Measurements from ENCODE around the gene MEAK7.

Gene MEAK7

DNA sequence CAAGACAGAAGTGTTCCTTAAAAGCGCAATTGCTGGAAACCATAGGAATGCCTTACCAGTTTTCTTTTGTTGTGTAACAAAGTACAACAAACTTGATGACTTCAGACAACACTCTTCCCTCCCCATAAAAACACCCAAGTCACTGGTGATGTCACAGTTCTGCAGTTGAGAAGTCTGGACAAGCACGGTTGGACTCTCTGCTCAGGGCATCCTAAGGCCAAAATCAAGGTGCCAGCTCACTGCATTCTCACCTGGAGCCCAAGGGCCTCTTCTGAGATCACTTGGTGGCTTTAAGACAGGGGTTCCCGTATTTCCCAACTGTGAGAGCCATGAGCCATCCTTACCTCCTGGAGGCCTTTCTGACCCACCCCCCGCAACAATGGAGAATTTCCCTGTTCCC, 45.6 kb upstream of the MEAK7 start:
- H3K4me3 ChIP-seq (ENCODE audit: low read length): no peak overlapping the region
- TF ChIP-seq EZH2phosphoT487 (IDR thresholded peaks at IDR 0.05; ENCODE audit: borderline replicate concordance, low read length): no peak
- TF ChIP-seq CTCF (IDR thresholded peaks at IDR 0.05; ENCODE audit: low read depth, low read length, poor library complexity, severe bottlenecking): no peak
- H3K79me2 ChIP-seq (ENCODE audit: control insufficient read depth, low read length): no peaks in the 10 kb centered on the region
- H3K4me1 ChIP-seq (ENCODE audit: control insufficient read depth, low read length): peaks cover 14% of the 10 kb centered on the region
- H4K20me1 ChIP-seq (ENCODE audit: control insufficient read depth, insufficient read depth, low read depth, low read length): no peaks in the 10 kb centered on the region
- no peak overlapping the region for H3K4me2 ChIP-seq (ENCODE audit: low read length)
- H3K36me3 ChIP-seq (ENCODE audit: control insufficient read depth, low read length): no peaks in the 10 kb centered on the region
- H3K27ac ChIP-seq (ENCODE audit: low read depth, low read length): no peak overlapping the region
- peaks cover 2% of the 10 kb centered on the region for H3K27me3 ChIP-seq (ENCODE audit: control insufficient read depth, low read length)
- no peaks in the 10 kb centered on the region for H3F3A ChIP-seq (ENCODE audit: control insufficient read depth, insufficient read depth)
- no peaks in the 10 kb centered on the region for H3K9me3 ChIP-seq (ENCODE audit: control insufficient read depth, insufficient read depth, low read length)
- H3K9me2 ChIP-seq (replicated peaks; ENCODE audit: control insufficient read depth, low read length): no peaks in the 10 kb centered on the region

DNA sequence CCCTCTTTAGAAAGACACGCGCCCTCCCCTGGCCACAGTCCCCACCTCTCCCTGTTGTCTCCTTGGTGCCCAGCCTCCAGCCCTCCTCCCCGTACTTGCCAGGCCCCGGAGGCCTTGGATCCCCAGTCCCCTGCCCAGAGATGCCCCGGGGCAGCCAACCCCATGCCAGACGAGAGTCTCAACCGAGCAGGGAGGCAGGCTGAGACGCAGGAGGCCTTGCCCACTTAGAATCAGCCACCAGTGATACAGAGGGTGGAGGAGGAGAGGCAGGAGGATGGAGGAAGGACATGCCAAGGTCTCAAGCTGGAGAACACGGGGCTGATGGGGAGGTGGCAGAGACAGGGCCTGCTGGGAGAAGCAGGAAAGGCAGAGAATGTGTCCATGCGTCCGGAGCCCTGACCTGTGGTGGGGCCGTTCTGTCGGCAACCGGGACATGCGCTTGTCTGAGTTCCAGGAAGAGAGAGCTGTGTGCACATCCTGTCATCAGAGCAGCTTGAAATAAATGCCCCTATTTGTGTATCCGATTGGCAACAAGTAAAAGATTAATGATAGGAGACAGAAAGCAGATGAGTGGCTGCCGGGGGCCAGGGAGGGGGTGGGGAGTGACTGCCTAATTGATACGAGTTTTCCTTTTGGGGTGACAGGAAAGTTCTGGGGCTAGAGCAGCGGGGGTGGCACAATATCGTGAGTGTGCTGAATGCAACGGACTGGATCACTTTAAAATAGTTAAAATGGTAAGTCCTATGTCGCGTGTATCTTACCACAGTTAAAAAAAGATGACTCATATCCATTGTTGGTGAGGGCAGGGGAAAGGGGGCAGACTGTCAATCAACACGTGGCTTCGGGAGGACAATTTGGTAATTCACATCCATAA, 44.7 kb upstream of the MEAK7 start:
- no peaks in the 10 kb centered on the region for H3K36me3 ChIP-seq (ENCODE audit: control insufficient read depth, low read length)
- H3K27ac ChIP-seq (ENCODE audit: low read depth, low read length): no peak overlapping the region
- H3K4me2 ChIP-seq (ENCODE audit: low read length): peak overlapping the region; percentile 57
- no peaks in the 10 kb centered on the region for H3F3A ChIP-seq (ENCODE audit: control insufficient read depth, insufficient read depth)
- no peaks in the 10 kb centered on the region for H3K9me3 ChIP-seq (ENCODE audit: control insufficient read depth, insufficient read depth, low read length)
- H3K79me2 ChIP-seq (ENCODE audit: control insufficient read depth, low read length): no peaks in the 10 kb centered on the region
- peaks cover 8% of the 10 kb centered on the region for H3K27me3 ChIP-seq (ENCODE audit: control insufficient read depth, low read length)
- no peaks in the 10 kb centered on the region for H4K20me1 ChIP-seq (ENCODE audit: control insufficient read depth, insufficient read depth, low read depth, low read length)
- H3K9me2 ChIP-seq (replicated peaks; ENCODE audit: control insufficient read depth, low read length): no peaks in the 10 kb centered on the region
- H3K4me3 ChIP-seq (ENCODE audit: low read length): peak overlapping the region; percentile 37
- H3K4me1 ChIP-seq (ENCODE audit: control insufficient read depth, low read length): peaks cover 14% of the 10 kb centered on the region
- TF ChIP-seq EZH2phosphoT487 (IDR thresholded peaks at IDR 0.05; ENCODE audit: borderline replicate concordance, low read length) (no peak), CTCF (IDR thresholded peaks at IDR 0.05; ENCODE audit: low read depth, low read length, poor library complexity, severe bottlenecking) (no peak)

DNA sequence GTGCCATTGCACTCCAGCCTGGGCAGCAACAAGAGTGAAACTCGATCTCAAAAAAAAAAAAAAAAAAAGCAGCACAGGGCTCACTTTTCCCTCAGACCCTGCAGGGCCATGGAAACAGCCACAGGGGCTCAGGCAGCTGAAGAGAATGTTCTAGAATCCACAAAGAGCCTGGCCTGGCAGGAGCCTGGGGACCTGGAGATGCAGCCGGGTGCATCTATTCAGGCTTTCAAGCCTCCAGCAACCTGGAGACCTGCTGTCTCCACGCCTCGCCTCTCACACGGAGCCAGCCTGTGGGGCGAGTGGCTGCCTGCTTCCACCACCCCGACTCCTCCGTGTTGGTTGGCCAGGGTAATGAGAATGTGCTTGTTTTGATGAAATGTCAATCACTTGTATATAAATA, 44.0 kb upstream of the MEAK7 start:
- Histone ChIP-seq H3K4me2 (ENCODE audit: low read length) (peak overlapping the region; percentile 57; the same call in 1 of the 2 replicates), H3F3A (ENCODE audit: control insufficient read depth, insufficient read depth) (no peaks in the 10 kb centered on the region), H3K9me2 (replicated peaks; ENCODE audit: control insufficient read depth, low read length) (no peaks in the 10 kb centered on the region), H3K4me1 (ENCODE audit: control insufficient read depth, low read length) (peaks cover 14% of the 10 kb centered on the region), H3K9me3 (ENCODE audit: control insufficient read depth, insufficient read depth, low read length) (no peaks in the 10 kb centered on the region), H3K79me2 (ENCODE audit: control insufficient read depth, low read length) (no peaks in the 10 kb centered on the region), H3K27me3 (ENCODE audit: control insufficient read depth, low read length) (peaks cover 12% of the 10 kb centered on the region), H3K27ac (ENCODE audit: low read depth, low read length) (no peak overlapping the region), H3K4me3 (ENCODE audit: low read length) (no peak overlapping the region), H3K36me3 (ENCODE audit: control insufficient read depth, low read length) (no peaks in the 10 kb centered on the region), H4K20me1 (ENCODE audit: control insufficient read depth, insufficient read depth, low read depth, low read length) (no peaks in the 10 kb centered on the region)
- TF ChIP-seq CTCF (IDR thresholded peaks at IDR 0.05; ENCODE audit: low read depth, low read length, poor library complexity, severe bottlenecking): no peak
- TF ChIP-seq EZH2phosphoT487 (IDR thresholded peaks at IDR 0.05; ENCODE audit: borderline replicate concordance, low read length): no peak

All from DOHH2 (cell line).